GM21576 (cell line): ENCODE data around the gene MMP21.
A peak's percentile ranks its signal among the peaks of the same experiment; 100 is the strongest.

Experiments used
- ATAC-seq: cut with Tn5 transposase; IDR thresholded peaks from one replicate; pipeline ENCODE4 v1.9.1; 2021; ENCODE audit warnings: mild to moderate bottlenecking, moderate library complexity; ENCODE audit not compliant: unreplicated experiment

MMP21 gene, protein sequence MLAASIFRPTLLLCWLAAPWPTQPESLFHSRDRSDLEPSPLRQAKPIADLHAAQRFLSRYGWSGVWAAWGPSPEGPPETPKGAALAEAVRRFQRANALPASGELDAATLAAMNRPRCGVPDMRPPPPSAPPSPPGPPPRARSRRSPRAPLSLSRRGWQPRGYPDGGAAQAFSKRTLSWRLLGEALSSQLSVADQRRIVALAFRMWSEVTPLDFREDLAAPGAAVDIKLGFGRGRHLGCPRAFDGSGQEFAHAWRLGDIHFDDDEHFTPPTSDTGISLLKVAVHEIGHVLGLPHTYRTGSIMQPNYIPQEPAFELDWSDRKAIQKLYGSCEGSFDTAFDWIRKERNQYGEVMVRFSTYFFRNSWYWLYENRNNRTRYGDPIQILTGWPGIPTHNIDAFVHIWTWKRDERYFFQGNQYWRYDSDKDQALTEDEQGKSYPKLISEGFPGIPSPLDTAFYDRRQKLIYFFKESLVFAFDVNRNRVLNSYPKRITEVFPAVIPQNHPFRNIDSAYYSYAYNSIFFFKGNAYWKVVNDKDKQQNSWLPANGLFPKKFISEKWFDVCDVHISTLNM

DNA sequence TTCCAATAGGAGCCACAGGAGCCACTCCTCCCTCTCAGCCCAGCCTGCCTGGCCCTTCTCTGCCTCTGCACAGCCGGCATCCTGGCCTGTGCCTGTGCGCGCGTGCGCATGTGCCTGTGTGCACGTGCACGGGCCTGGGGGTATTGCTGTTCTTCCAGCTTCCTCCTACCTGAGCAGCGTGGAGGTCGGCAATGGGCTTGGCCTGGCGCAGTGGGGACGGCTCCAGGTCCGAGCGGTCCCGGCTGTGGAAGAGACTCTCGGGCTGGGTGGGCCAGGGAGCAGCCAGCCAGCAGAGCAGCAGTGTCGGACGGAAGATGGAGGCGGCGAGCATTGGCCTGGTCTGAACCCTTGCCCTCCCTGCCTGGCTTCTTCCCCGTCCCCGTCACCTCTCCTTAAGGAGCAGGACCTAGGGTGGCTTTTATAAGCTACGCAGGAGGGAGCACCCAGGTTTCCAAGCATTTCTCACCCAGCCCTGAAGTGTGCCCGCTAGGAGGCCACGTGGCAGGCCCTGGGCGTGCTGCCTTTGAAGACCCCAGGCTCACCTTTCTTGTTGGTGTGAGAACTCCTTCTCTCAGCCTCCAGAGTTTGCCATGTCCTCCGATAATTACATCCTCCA lies at the start of gene MMP21:
MMP21 (minus strand) TSS at position 331 of the 616 bp plus-strand sequence; CDS start at position 331, 0 bp downstream.
- ATAC-seq = no peak

DNA sequence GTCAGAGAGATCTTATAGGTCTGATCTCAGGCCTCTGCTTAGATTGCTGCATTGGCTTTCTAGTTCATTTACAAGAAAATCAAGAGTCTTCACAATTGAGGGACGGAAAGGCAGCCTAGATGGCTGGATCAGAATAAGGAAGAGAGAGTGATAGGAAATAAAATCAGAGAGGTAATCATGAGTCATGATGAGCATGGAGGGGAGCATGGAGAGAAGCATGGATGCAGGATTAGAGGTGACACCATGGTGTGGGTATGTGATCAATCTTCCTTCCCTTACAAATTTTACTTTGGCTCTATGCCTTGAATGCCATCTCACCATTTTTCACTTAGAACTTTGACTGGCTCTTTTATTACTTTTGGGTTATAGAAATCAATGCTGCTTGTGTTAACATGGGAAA lies 49.1 kb upstream of the MMP21 start:
- no peak for ATAC-seq

DNA sequence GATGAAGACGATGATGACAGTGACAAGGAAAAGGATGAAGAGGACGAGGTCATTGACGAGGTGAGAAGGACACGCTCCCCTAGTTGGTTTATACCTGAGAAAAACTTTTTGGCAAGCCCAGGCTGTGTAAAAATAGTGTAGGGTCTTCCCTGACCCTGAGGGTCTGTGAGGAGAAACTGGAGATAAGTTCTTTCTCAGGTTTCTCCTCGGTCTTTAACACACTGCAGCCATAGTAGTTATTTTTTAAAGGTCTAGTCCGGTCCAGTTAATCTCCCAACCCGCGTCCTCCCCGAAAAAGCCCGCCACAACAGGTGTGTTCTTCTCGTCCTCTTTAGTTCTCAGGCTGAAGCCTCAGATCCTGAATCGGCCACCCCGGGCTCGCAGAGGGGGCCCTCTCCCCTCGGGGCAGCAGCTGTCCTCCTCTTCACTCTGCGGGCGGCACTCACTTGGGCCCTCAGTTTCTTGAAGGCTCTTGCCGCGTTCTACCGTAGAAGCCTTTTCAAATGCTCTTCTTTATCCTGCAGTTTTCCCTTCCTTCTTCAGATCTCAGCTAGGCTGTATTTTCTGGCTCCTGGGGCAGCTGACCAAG lies 48.1 kb upstream of the MMP21 start:
- ATAC-seq = no peak

GRCh38 chr10:125822878-125823662 lies 47.4 kb upstream of the MMP21 start, which contains the start of the genes BCCIP and UROS:
TSS of gene BCCIP (plus strand) at chr10:125823546. CDS start at chr10:125823558, 12 bp downstream.
TSS of gene UROS (minus strand) at chr10:125823258. CDS start at chr10:125816499, 6,759 bp downstream.
- peak; percentile 73 for ATAC-seq

- ATAC-seq = peak; percentile 50
Observed at GRCh38 chr10:125820701-125821100, 45.1 kb upstream of the MMP21 start.

DNA sequence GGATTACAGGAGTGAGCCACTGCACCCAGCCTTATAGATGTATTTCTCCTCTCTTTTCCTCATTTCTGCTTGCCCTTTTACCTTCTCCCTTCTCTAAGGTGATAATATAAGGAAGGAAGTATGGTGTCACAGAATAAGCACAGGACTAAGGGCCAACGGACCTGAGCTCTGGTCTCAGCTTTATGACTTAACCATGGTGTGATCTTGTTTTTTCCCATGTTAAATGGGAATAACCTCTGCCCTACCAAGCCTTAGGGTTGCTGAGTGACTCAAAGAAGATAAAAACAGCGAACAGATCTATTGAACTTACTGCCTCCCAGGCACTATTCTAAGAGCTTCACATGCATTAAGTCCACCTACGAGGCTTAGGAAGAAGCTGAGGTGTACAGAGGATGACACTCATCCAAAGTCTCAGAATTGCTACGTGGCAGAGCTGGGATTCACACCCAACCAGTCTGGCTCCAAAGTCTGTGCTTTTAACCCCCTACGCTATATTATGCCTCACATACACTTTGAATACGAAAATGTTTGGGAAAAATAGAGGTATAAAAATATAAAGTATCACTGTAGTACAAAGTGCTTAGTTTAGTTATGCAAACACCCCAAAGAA lies 41.8 kb upstream of the MMP21 start:
- ATAC-seq = no peak

- no peak for ATAC-seq
Observed at GRCh38 chr10:125816548-125816947, 40.9 kb upstream of the MMP21 start.

DNA sequence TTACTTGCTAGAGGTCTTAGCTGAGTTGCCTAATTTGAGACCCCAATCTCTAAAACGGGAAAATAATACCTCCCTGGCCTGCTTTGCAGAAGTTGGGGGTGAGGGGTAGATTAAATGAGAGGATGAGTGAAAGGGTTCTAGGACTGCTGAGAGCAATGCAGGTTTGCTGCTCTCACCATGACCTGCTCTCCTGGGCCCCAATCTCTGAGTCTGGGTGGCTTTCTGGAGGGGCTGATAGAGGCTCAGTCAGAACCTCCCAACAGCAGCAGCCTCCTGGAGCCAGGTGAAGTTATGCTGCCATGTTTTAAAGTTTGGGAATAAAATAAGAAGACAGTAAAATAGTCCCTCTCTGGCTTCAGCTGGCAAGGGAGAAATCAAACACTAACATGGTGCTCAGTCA lies 40.1 kb upstream of the MMP21 start:
- no peak for ATAC-seq

DNA sequence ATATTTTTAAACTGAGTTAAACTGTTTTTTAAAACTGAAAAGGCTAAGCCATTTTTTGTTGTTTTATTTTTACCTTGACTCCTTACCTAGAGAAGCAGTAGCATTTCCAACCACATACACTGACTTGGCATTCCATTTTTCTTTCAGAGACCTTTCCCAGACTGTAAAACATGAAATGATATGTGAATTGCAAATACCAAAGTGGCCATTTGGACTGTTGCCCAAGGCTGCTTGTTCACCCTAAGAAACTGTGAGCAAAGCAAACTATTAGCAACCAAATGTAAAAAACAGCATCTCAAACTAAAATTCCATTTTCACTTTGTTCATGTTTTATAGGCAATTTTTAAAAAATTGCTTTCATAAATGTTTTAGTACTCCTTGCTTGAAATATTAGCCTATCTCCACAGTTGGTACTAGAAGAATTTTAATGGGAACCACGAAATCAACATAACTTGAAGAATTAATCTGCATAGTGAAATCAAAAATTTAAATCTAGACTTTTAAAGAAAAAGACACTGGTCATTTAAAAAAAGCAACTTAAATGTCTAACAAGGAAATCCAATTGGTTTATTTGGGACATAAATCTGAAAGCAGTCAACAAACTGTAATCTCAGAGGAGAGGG lies 36.6 kb upstream of the MMP21 start:
- ATAC-seq = no peak

DNA sequence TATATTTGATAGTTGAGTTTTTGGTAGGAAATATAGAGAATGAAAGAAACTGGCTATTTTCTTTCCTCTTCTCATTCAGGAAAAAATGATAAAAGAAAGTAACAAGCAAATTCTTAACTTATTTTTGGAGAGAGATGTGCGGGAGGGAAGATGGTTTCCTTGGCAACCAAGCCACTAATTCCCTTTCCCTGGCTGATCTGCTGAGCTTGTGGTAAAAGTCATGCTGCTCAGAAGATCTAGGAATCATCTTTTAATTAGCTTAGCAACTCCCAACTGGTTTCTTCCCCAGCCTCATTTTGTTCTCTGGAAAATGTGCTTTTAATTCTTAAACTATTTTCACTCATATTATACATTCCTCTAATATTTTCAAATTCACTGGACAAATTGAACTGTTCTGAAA lies 35.6 kb upstream of the MMP21 start:
- no peak for ATAC-seq

GRCh38 chr10:125808047-125808446 lies 32.4 kb upstream of the MMP21 start:
- ATAC-seq = no peak

GRCh38 chr10:125802739-125803138 lies 27.1 kb upstream of the MMP21 start:
- ATAC-seq = no peak

GRCh38 chr10:125802131-125802530 lies 26.5 kb upstream of the MMP21 start:
- ATAC-seq = no peak

DNA sequence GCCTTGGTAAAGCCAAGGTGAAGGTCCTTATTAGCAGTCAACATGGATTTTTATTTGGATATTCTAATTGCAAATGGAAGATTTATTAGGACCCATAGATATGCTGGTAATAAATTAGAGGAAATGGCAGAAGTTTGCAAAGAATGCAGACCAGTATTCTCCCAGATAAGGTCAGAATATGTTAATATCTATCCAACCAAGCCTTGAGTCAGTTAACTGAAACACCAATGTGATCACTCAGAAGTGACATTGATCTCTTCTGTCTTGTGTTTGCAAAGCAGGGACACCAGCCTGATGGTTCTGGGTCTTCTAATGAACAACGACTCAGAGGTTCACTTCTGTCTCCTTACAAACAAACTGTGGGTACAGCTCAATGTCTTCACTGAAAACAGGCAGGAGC lies 26.0 kb upstream of the MMP21 start:
- no peak for ATAC-seq

DNA sequence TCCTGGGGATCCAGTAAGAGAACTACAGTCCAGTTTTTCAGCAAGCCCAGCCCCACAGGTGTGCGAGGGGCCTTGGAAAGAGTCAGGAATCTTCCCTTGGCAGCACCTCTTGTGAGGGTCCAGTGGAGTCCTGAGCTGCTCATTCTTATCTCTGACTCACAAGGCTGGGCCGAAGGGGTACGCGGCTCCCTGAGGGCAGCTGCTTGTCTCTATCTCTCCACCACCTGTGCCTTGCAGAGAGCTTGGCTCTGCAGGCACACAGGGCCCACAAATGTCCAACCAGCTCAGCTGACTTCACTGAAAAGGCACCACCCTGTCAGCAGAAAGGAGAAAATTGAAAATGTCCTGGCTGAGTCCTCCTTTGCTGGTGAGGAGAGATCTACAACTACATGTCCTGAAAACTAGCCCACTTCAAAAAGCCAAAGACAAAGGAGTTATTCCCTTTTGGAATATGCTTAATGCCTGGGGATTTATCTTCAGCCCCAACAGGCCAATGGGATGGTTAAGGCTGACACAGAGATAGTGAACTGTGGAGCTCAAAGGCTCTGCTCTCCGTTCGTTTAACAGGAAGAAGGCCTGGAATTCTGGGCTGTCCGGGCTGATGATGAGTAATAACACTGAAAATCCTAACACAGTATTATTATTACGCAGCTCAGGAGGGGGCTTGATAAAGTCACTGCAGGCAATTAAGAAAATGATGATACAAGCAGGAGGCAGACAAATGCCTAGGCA lies 24.0 kb upstream of the MMP21 start:
- ATAC-seq = no peak

DNA sequence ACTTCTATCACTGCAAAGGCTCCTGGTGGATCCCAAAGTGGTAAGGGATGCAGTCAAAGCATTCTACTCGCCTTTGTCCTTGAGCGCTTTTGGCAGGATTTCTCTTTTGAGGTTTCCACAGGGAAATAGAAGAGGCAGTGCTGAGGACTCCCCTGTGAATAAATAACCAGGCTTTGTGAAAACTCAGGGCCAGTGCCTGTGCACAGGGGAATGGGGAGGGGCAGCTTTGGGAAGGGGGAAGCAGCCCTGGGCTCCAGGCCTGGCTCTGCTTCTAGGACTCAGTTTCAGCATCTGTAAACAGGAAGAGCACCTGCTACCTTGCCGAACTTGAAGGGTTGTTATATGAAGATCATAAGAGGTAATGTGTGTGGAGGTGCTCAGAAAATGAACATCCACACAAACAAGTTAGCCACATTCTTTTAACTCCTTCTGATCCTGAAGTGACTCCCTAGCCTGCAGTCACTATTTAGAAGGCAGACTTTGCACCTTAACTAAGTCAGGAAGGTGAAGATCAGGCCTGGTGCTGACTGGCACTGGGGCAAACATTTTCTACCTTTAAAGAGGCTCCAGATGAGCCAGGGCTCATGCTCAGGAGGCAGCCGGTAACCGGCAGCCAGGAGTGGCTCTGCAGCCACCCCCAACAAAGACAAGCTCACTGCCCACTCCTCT lies 22.5 kb upstream of the MMP21 start:
- ATAC-seq = no peak

DNA sequence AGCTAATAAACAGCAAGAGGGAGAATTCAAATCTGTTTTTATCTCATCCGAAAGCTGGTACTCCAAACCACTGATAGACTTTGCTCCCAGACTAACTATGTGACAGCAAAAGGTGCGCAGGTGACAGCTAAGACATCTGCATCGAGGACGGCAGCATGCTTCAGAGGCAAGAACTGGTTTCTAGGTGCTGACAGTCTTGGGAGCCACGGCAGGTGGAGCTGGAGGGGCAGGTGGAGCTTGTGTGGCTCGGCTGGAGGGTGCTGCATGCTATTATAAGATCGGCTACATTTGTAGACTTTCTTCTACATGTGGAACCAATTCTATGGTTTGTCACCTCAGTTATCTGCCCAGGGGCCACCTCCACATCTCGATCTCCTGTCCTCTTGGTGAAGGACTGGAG lies 21.8 kb upstream of the MMP21 start:
- ATAC-seq = no peak

DNA sequence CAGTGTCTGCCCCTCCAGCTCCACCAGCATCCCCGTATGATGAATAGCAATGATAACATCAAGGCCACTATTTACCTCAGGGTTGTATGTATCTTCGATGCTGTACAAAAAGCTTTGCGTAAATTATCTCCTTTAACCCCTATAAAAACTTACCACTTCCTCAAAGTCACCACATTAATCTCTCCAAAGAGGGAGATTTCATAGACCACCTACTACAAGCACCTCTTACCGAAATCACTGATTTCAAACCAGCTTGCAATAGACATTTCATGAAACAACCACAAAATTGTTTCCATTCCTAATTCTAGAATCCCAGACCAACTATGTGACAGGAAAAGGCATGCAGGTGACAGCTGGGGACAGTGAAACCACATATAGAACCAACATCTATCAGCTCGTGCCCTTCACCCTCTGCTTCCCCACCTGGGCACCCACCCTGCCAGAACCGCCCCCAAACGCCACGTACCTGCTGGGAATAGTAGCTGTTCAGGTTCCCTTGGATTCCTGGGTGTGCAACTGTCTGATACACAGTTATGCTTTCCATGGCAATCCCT lies 20.1 kb upstream of the MMP21 start:
- ATAC-seq = no peak
